ENCODE measurements around the gene ACSL3.
A peak's percentile ranks its signal among the peaks of the same experiment; 100 is the strongest.
"Not testable (repeated sequence)": the region's sequence is repeated elsewhere in the genome, so short reads cannot be mapped to it uniquely, and the experiment has no call there.

Gene ACSL3

GRCh38 chr2:222912117-222912516, 51.3 kb downstream of the ACSL3 start:
- ChIA-PET POLR2A (interaction anchor here (0.6 kb wide), 1 partner anchor 44 kb away, joined by 3 read pairs; no protein-coding TSS in a partner anchor), CTCF (interaction anchor here (1.2 to 4.7 kb wide), 13 partner anchors 10 to 1371 kb away, joined by 3 to 33 read pairs (median 5); no protein-coding TSS in a partner anchor)

GRCh38 chr2:222912776-222913175, 51.9 kb downstream of the ACSL3 start:
- DNase-seq (ENCODE audit: extremely low spot score): no peak
- TF ChIP-seq CTCF (IDR thresholded peaks at IDR 0.05; ENCODE audit: control extremely low read depth, extremely low read depth, low read depth, missing control alignments): no peak
- POLR2A ChIA-PET: no interaction called here
- CTCF ChIA-PET: interaction anchor here (1.2 to 4.7 kb wide), 12 partner anchors 9 to 1370 kb away, joined by 3 to 33 read pairs (median 6); no protein-coding TSS in a partner anchor

More at GRCh38 chr2:222912117-222912516, 51.3 kb downstream of the ACSL3 start:
- DNase-seq (ENCODE audit: extremely low spot score): peak; percentile 81
- no peak for TF ChIP-seq CTCF (IDR thresholded peaks at IDR 0.05; ENCODE audit: control extremely low read depth, extremely low read depth, low read depth, missing control alignments)

- ChIA-PET POLR2A (no interaction called here), CTCF (interaction anchor here (0.9 to 2.0 kb wide), 6 partner anchors 9 to 208 kb away, joined by 3 to 8 read pairs (median 4); no protein-coding TSS in a partner anchor)
- TF ChIP-seq CTCF (IDR thresholded peaks at IDR 0.05; ENCODE audit: control extremely low read depth, extremely low read depth, low read depth, missing control alignments): peak; percentile 39
- no peak for DNase-seq (ENCODE audit: extremely low spot score)
Observed at GRCh38 chr2:222915092-222915957, 54.5 kb downstream of the ACSL3 start.

GRCh38 chr2:222916229-222917197, 55.7 kb downstream of the ACSL3 start:
- POLR2A ChIA-PET: no interaction called here
- no peak for DNase-seq (ENCODE audit: extremely low spot score)
- TF ChIP-seq CTCF (IDR thresholded peaks at IDR 0.05; ENCODE audit: control extremely low read depth, extremely low read depth, low read depth, missing control alignments): no peak
- CTCF ChIA-PET: interaction anchor here (0.9 to 2.0 kb wide), 6 partner anchors 10 to 209 kb away, joined by 3 to 8 read pairs (median 4); no protein-coding TSS in a partner anchor

GRCh38 chr2:222917212-222917611, 56.4 kb downstream of the ACSL3 start:
- CTCF ChIA-PET: interaction anchor here (1.0 kb wide), 1 partner anchor 22 kb away, joined by 4 read pairs; no protein-coding TSS in a partner anchor
- DNase-seq (ENCODE audit: extremely low spot score); POLR2A ChIA-PET: not testable (repeated sequence)

GRCh38 chr2:222919841-222920526, 59.1 kb downstream of the ACSL3 start:
- POLR2A ChIA-PET: no interaction called here
- TF ChIP-seq CTCF (IDR thresholded peaks at IDR 0.05; ENCODE audit: control extremely low read depth, extremely low read depth, low read depth, missing control alignments): no peak
- DNase-seq (ENCODE audit: extremely low spot score): no peak
- CTCF ChIA-PET: interaction anchor here (1.0 to 1.3 kb wide), 3 partner anchors 11 to 52 kb away, joined by 3 to 7 read pairs (median 3); no protein-coding TSS in a partner anchor
